Stomach (tissue), 9 donors: ENCODE measurements around the gene HNRNPLL. TPM values are rescaled to one million over a fixed set of nuclear protein-coding genes. Genes with fewer than 3 reads are reported as not detected.
A peak's percentile ranks its signal among the peaks of the same experiment; 100 is the strongest.

Source experiments
- DNase-seq, 2 donors: peaks; one replicate each; pipeline versions ENCODE4 v3.0.0 to v3.0.0-alpha.2; 2013 to 2019
- H3K27ac ChIP-seq, 5 donors: fragments of 200-600 bp in 4 of 5; sonication (generic) in 4 of 5; one replicate each; pipeline ENCODE4 v1.5.1; 2013 to 2019; ENCODE audit warnings: mild to moderate bottlenecking in 1 of 5, moderate library complexity in 1 of 5
- H3K27me3 ChIP-seq, 3 donors: fragments of 200-600 bp; sonication (generic); one replicate each; pipeline ENCODE4 v1.5.1; 2017 to 2019; ENCODE audit warnings: mixed run types in 1 of 3
- H3K36me3 ChIP-seq, 4 donors: fragments of 200-600 bp; sonication (generic); 1 replicate in 3 of 4; 2 replicates in 1 of 4; pipeline ENCODE4 v1.5.1; 2016 to 2019
- H3K4me1 ChIP-seq, 4 donors: fragments of 200-600 bp; sonication (generic); one replicate each; pipeline ENCODE4 v1.5.1; 2016 to 2019
- H3K4me3 ChIP-seq, 4 donors: fragments of 200-600 bp; sonication (generic) in 3 of 4; one replicate each; pipeline ENCODE4 v1.5.1; 2016 to 2019; ENCODE audit warnings: mild to moderate bottlenecking in 1 of 4
- H3K9me3 ChIP-seq, 4 donors: fragments of 200-600 bp; sonication (generic); one replicate each; pipeline ENCODE4 v1.5.1; 2016 to 2019
- CTCF ChIP-seq, 7 experiments: fragments of 450-650 bp in 4 of 7; fragments of 200-600 bp in 3 of 7; sonication (generic) in 3 of 7; IDR thresholded peaks; one replicate each; pipeline ENCODE4 v1.5.1; 2016 to 2019; ENCODE audit warnings: antibody characterized with exemption in 7 of 7, control low read depth in 2 of 7, mild to moderate bottlenecking in 1 of 7
- EP300 ChIP-seq: sonication (generic); formaldehyde crosslinking; IDR thresholded peaks from one replicate; pipeline ENCODE4 v1.6.1; 2017; ENCODE audit warnings: antibody characterized with exemption
- POLR2A ChIP-seq, 4 donors: fragments of 450-650 bp; IDR thresholded peaks; one replicate each; pipeline ENCODE4 v1.6.1; 2016; ENCODE audit warnings: antibody characterized with exemption in 4 of 4, control low read depth in 2 of 4, mild to moderate bottlenecking in 1 of 4, moderate library complexity in 1 of 4
- POLR2AphosphoS5 ChIP-seq, 3 donors: sonication (generic); formaldehyde crosslinking; IDR thresholded peaks; one replicate each; pipeline ENCODE4 v1.6.1; 2016; ENCODE audit warnings: antibody characterized with exemption in 3 of 3
- WGBS, 5 donors: extraction: QIAGEN DNeasy Blood & Tissue Kit in 3 of 5; methylation state at CpG; one replicate each; pipeline versions ENCODE4 v1.1.5 to v1.1.7; 2013 to 2018; 5-methylcytosine and 5-hydroxymethylcytosine counted together
- intact Hi-C: fragments of 100-400 bp; cut with DNase I; formaldehyde crosslinking; loops from one replicate; pipeline ENCODE4 v1.15.1; 2023; ENCODE audit warnings: low total_unique reads
- polyA plus RNA-seq, 3 donors: library from polyadenylated mRNA; stranded (reverse); fragments of 200-250 nt; gene quantifications; one replicate each; pipeline ENCODE4 v1.2.3, GENCODE V29; 2013
- total RNA-seq, 5 donors: library from RNA; depleted of rRNA; stranded (reverse); fragments of >200 nt; gene quantifications; one replicate each; pipeline versions ENCODE4 v1.1.0 to v1.2.3, GENCODE V29; 2014 to 2016
- donor health status: healthy with polysubstance abuse.
- donor health status: Bipolar disorder and iron deficiency.
- donor health status: healthy.

Gene HNRNPLL
- total and polyA plus RNA-seq, 8 donors = 12.2 to 97.9 (median 25.7) TPM

GRCh38 chr2:38522754-38523349 lies 79.9 kb downstream of the HNRNPLL start:
- intact Hi-C loops = no loop called here
- no peak overlapping the region for H3K27ac ChIP-seq
- DNase-seq = no peak
- peaks cover 0 to under 1% (median under 1%) of the 10 kb centered on the region in 3 donors for H3K27me3 ChIP-seq
- TF ChIP-seq EP300 = no peak
- no peak for TF ChIP-seq CTCF (IDR thresholded peaks at IDR 0.05)
- no peak for TF ChIP-seq POLR2A (IDR thresholded peaks at IDR 0.05)
- TF ChIP-seq POLR2AphosphoS5 (IDR thresholded peaks at IDR 0.05) = no peak
- no peaks in the 10 kb centered on the region for H3K9me3 ChIP-seq
- no peak overlapping the region for H3K4me3 ChIP-seq
- WGBS, 5 donors = 68 to 73% (median 73%) methylated on average over 9 to 10 of the region's 10 CpGs
- peaks cover 0 to 20% (median 6%) of the 10 kb centered on the region in 4 donors for H3K4me1 ChIP-seq
- no peaks in the 10 kb centered on the region for H3K36me3 ChIP-seq

- no peak overlapping the region for H3K4me3 ChIP-seq
- 78 to 91% (median 87%) methylated on average over 4 of the region's 4 CpGs for WGBS, 5 donors
- peaks cover 0 to 16% (median 6%) of the 10 kb centered on the region in 4 donors for H3K4me1 ChIP-seq
- H3K9me3 ChIP-seq = no peaks in the 10 kb centered on the region
- H3K27ac ChIP-seq = no peak overlapping the region
- TF ChIP-seq POLR2AphosphoS5 (IDR thresholded peaks at IDR 0.05) (no peak), CTCF (IDR thresholded peaks at IDR 0.05) (no peak), EP300 (no peak), POLR2A (IDR thresholded peaks at IDR 0.05) (no peak)
- no peak for DNase-seq
- intact Hi-C loops = no loop called here
- H3K36me3 ChIP-seq = no peaks in the 10 kb centered on the region
- H3K27me3 ChIP-seq = no peaks in the 10 kb centered on the region
Observed at GRCh38 chr2:38521835-38522234, 80.9 kb downstream of the HNRNPLL start.

- intact Hi-C loops = no loop called here
- 72 to 79% (median 77%) methylated on average over 6 of the region's 6 CpGs for WGBS, 5 donors
- no peaks in the 10 kb centered on the region for H3K27me3 ChIP-seq
- H3K4me1 ChIP-seq = no peaks in the 10 kb centered on the region
- no peaks in the 10 kb centered on the region for H3K36me3 ChIP-seq
- no peak for TF ChIP-seq POLR2AphosphoS5 (IDR thresholded peaks at IDR 0.05)
- DNase-seq = no peak
- H3K9me3 ChIP-seq = no peaks in the 10 kb centered on the region
- peak overlapping the region in 2 of 5 donors; percentile 10 to 87 for H3K27ac ChIP-seq
- H3K4me3 ChIP-seq = no peak overlapping the region
Observed at GRCh38 chr2:38517284-38517683, 85.4 kb downstream of the HNRNPLL start.

GRCh38 chr2:38516526-38516925 lies 86.2 kb downstream of the HNRNPLL start:
- no peaks in the 10 kb centered on the region for H3K27me3 ChIP-seq
- WGBS, 5 donors = 60 to 90% (median 80%) methylated on average over 6 of the region's 6 CpGs
- no peak for DNase-seq
- TF ChIP-seq CTCF (IDR thresholded peaks at IDR 0.05) (no peak), POLR2AphosphoS5 (IDR thresholded peaks at IDR 0.05) (no peak), EP300 (no peak), POLR2A (IDR thresholded peaks at IDR 0.05) (no peak)
- no peaks in the 10 kb centered on the region for H3K4me1 ChIP-seq
- intact Hi-C loops = no loop called here
- H3K9me3 ChIP-seq = no peaks in the 10 kb centered on the region
- H3K4me3 ChIP-seq = no peak overlapping the region
- H3K36me3 ChIP-seq = no peaks in the 10 kb centered on the region
- peak overlapping the region in 3 of 5 donors; percentile 70 to 87 (median 73) for H3K27ac ChIP-seq

GRCh38 chr2:38516122-38516521 lies 86.6 kb downstream of the HNRNPLL start:
- no peak for DNase-seq
- Histone ChIP-seq H3K27me3 (no peaks in the 10 kb centered on the region), H3K36me3 (no peaks in the 10 kb centered on the region), H3K4me3 (peak overlapping the region in 1 of 4 donors; percentile 30), H3K9me3 (no peaks in the 10 kb centered on the region), H3K4me1 (no peaks in the 10 kb centered on the region), H3K27ac (peak overlapping the region in 4 of 5 donors; percentile 40 to 87 (median 72))
- TF ChIP-seq POLR2A (IDR thresholded peaks at IDR 0.05) = no peak
- TF ChIP-seq CTCF (IDR thresholded peaks at IDR 0.05) = no peak
- no peak for TF ChIP-seq EP300
- intact Hi-C loops = no loop called here
- WGBS, 5 donors = 76 to 85% (median 82%) methylated on average over 3 of the region's 3 CpGs
